Keratinocyte (primary cell): Measurements from ENCODE around the gene GPAT2. TPM values are rescaled to one million over a fixed set of nuclear protein-coding genes. Genes with fewer than 3 reads are reported as not detected.

Source experiments
- DNase-seq: peaks from one replicate; pipeline ENCODE4 v3.0.0-alpha.2; 2011; ENCODE audit warnings: low read depth, missing footprints, low spot score
- FAIRE-seq: peaks from 2 replicates; lab custom pipeline; 2011; peaks lifted over from hg19 to GRCh38; lab: Jason Lieb, UNC
- H2AFZ ChIP-seq: 2 replicates; pipeline ENCODE4 v1.6.0; 2012; ENCODE audit warnings: low read length, control low read depth, inconsistent platforms; ENCODE audit not compliant: control insufficient read depth
- H3K27ac ChIP-seq: 2 replicates; pipeline ENCODE4 v1.5.1; 2011; ENCODE audit warnings: low read length; ENCODE audit not compliant: control insufficient read depth, insufficient read depth
- H3K27me3 ChIP-seq: 3 replicates; pipeline ENCODE4 v1.6.0; 2011; ENCODE audit warnings: low read length; ENCODE audit not compliant: control insufficient read depth, insufficient read depth; ENCODE audit errors: extremely low read depth
- H3K36me3 ChIP-seq, 2 experiments: 2 replicates in 1 of 2; 3 replicates in 1 of 2; pipeline ENCODE4 v1.5.1; 2011; ENCODE audit warnings: low read length in 2 of 2, mild to moderate bottlenecking in 1 of 2; ENCODE audit not compliant: control insufficient read depth in 2 of 2, insufficient read depth in 2 of 2; ENCODE audit errors: extremely low read depth in 1 of 2
- H3K4me1 ChIP-seq: 3 replicates; pipeline ENCODE4 v1.5.1; 2011; ENCODE audit warnings: low read length; ENCODE audit not compliant: control insufficient read depth, insufficient read depth; ENCODE audit errors: extremely low read depth
- H3K4me2 ChIP-seq: 3 replicates; pipeline ENCODE4 v1.6.0; 2011; ENCODE audit warnings: low read depth, low read length; ENCODE audit not compliant: control insufficient read depth, insufficient read depth; ENCODE audit errors: extremely low read depth
- H3K4me3 ChIP-seq, 3 experiments: fragments of 200-600 bp in 1 of 3; sonication (generic) in 1 of 3; 2 replicates in 2 of 3; 3 replicates in 1 of 3; pipeline ENCODE4 v1.5.1; 2011 to 2016; ENCODE audit warnings: low read length in 3 of 3, mild to moderate bottlenecking in 3 of 3, control low read depth in 2 of 3, inconsistent platforms in 1 of 3, low read depth in 1 of 3, mixed read lengths in 1 of 3, mixed run types in 1 of 3, moderate library complexity in 1 of 3; ENCODE audit not compliant: control insufficient read depth in 2 of 3, insufficient read depth in 2 of 3; ENCODE audit errors: extremely low read depth in 1 of 3
- H3K79me2 ChIP-seq: 2 replicates; pipeline ENCODE4 v1.6.0; 2012; ENCODE audit warnings: low read length; ENCODE audit not compliant: control insufficient read depth, insufficient read depth
- H3K9ac ChIP-seq: 3 replicates; pipeline ENCODE4 v1.6.0; 2011; ENCODE audit warnings: low read length; ENCODE audit not compliant: control insufficient read depth, insufficient read depth; ENCODE audit errors: extremely low read depth
- H3K9me1 ChIP-seq: 3 replicates; pipeline ENCODE4 v1.6.0; 2011; ENCODE audit warnings: low read length; ENCODE audit not compliant: control insufficient read depth, insufficient read depth; ENCODE audit errors: extremely low read depth
- H3K9me3 ChIP-seq: 2 replicates; pipeline ENCODE4 v1.5.1; 2012; ENCODE audit warnings: low read depth, low read length; ENCODE audit not compliant: control insufficient read depth
- H4K20me1 ChIP-seq: 3 replicates; pipeline ENCODE4 v1.6.0; 2011; ENCODE audit warnings: low read length; ENCODE audit not compliant: control insufficient read depth, insufficient read depth; ENCODE audit errors: extremely low read depth
- CTCF ChIP-seq, 3 experiments: IDR thresholded peaks in 1 of 3; conservative IDR thresholded peaks in 1 of 3; optimal IDR thresholded peaks in 1 of 3; 2 replicates in 2 of 3; 3 replicates in 1 of 3; pipeline versions ENCODE3 to v1.5.1; 2011; ENCODE audit warnings: low read length in 3 of 3, mild to moderate bottlenecking in 3 of 3, moderate library complexity in 2 of 3, control low read depth in 1 of 3, inconsistent platforms in 1 of 3; ENCODE audit not compliant: insufficient read depth in 2 of 3; ENCODE audit errors: extremely low read depth in 1 of 3
- EZH2 ChIP-seq: IDR thresholded peaks from one replicate; pipeline ENCODE4 v1.6.1; 2012; ENCODE audit warnings: inconsistent platforms, mild to moderate bottlenecking, low read length, moderate library complexity
- dilution Hi-C: fragments of 300-500 bp; cut with MboI; formaldehyde crosslinking; loops from one replicate; pipeline ENCODE4 v1.7.0; 2020; ENCODE audit warnings: low sequenced_read_pairs; ENCODE audit not compliant: extremely low pct_ligation_motif_present
- polyA plus RNA-seq, 5 experiments: library from polyadenylated mRNA; depleted of rRNA in 3 of 5; stranded (reverse) in 3 of 5; stranded (forward) in 1 of 5; unstranded in 1 of 5; fragments of >200 nt; gene quantifications; 1 replicate in 1 of 5; 2 replicates in 3 of 5; 3 replicates in 1 of 5; pipeline versions ENCODE4 v1.2.1 to v1.2.3, GENCODE V29; 2011 to 2012; ENCODE audit warnings: missing spikeins in 2 of 5, low read depth in 1 of 5, low replicate concordance in 1 of 5

The GPAT2 gene
- polyA plus RNA-seq, 1 donor (not counting 4 experiments of a cell fraction or from before 2014, with no cell fraction given) = 0.05 TPM

GRCh38 chr2:96081042-96081441 lies 46.3 kb upstream of the GPAT2 start:
- Histone ChIP-seq H3K27ac (no peak overlapping the region), H3K9me1 (no peaks in the 10 kb centered on the region), H3K9me3 (no peaks in the 10 kb centered on the region), H3K4me1 (no peaks in the 10 kb centered on the region), H3K79me2 (no peaks in the 10 kb centered on the region), H3K36me3 (no peaks in the 10 kb centered on the region), H4K20me1 (no peaks in the 10 kb centered on the region), H3K27me3 (peaks cover 2% of the 10 kb centered on the region), H2AFZ (no peak overlapping the region), H3K4me3 (no peak overlapping the region), H3K9ac (no peak overlapping the region), H3K4me2 (no peak overlapping the region)
- dilution Hi-C loops = no loop called here
- no peak for TF ChIP-seq EZH2
- TF ChIP-seq CTCF (optimal IDR thresholded peaks at IDR 0.05 in 1 of 3, IDR thresholded peaks at IDR 0.05 in 1 of 3, conservative IDR thresholded peaks at IDR 0.05 in 1 of 3; ENCODE audit: extremely low read depth in 1 of 3, insufficient read depth in 2 of 3, low read length in 3 of 3) = no peak
- FAIRE-seq = no peak
- DNase-seq = no peak

- dilution Hi-C loops = no loop called here
- no peak overlapping the region for H3K4me3 ChIP-seq
- H3K9me3 ChIP-seq = no peaks in the 10 kb centered on the region
- no peak overlapping the region for H3K27ac ChIP-seq
- H3K4me1 ChIP-seq = no peaks in the 10 kb centered on the region
- H3K9me1 ChIP-seq = no peaks in the 10 kb centered on the region
- H3K9ac ChIP-seq = no peak overlapping the region
- H3K79me2 ChIP-seq = no peaks in the 10 kb centered on the region
- no peaks in the 10 kb centered on the region for H4K20me1 ChIP-seq
- H3K36me3 ChIP-seq = no peaks in the 10 kb centered on the region
- no peaks in the 10 kb centered on the region for H3K27me3 ChIP-seq
- FAIRE-seq = no peak
- no peak overlapping the region for H3K4me2 ChIP-seq
- TF ChIP-seq EZH2 (no peak), CTCF (optimal IDR thresholded peaks at IDR 0.05 in 1 of 3, IDR thresholded peaks at IDR 0.05 in 1 of 3, conservative IDR thresholded peaks at IDR 0.05 in 1 of 3; ENCODE audit: extremely low read depth in 1 of 3, insufficient read depth in 2 of 3, low read length in 3 of 3) (no peak)
- no peak overlapping the region for H2AFZ ChIP-seq
- DNase-seq = no peak
Measured at GRCh38 chr2:96075199-96075771, 40.6 kb upstream of the GPAT2 start.
